Activated CD8-positive, alpha-beta T cell treated with anti-CD3 and anti-CD28 coated beads for 36 hours (primary cell): ENCODE data around the gene HOXD8. TPM values are rescaled to one million over a fixed set of nuclear protein-coding genes. Genes with fewer than 3 reads are reported as not detected.

Experiments
- ATAC-seq: fragments of 200-7000 bp; cut with Tn5 transposase; one replicate; pipeline ENCODE4 v1.10.0; 2021; ENCODE audit warnings: mild to moderate bottlenecking, moderate library complexity
- CTCF ChIA-PET: fragments of 350-600 bp; sonication (Branson Sonifier 250); formaldehyde crosslinking; loops from one replicate; lab custom pipeline; 2021; ENCODE audit warnings: antibody characterized with exemption; lab: Charles Lee
- POLR2A ChIA-PET: fragments of 350-600 bp; sonication (Branson Sonifier 250); formaldehyde crosslinking; loops from one replicate; lab custom pipeline; 2021; ENCODE audit warnings: antibody characterized with exemption; lab: Charles Lee
- DNase-seq: peaks from one replicate; pipeline ENCODE4 v3.0.0-alpha.2; 2020
- H3K27ac Mint-ChIP-seq: one replicate; pipeline ENCODE4 v1.8.0; 2021; ENCODE audit warnings: mild to moderate bottlenecking, mixed read lengths
- H3K27me3 Mint-ChIP-seq: one replicate; pipeline ENCODE4 v1.8.0; 2021; ENCODE audit warnings: mixed read lengths
- H3K36me3 Mint-ChIP-seq: one replicate; pipeline ENCODE4 v1.8.0; 2021; ENCODE audit warnings: low read depth, mixed read lengths
- H3K4me1 Mint-ChIP-seq: one replicate; pipeline ENCODE4 v1.8.0; 2021; ENCODE audit warnings: low read depth, mixed read lengths
- H3K4me3 Mint-ChIP-seq: one replicate; pipeline ENCODE4 v1.8.0; 2021; ENCODE audit warnings: mild to moderate bottlenecking, moderate library complexity, mixed read lengths
- H3K9me3 Mint-ChIP-seq: one replicate; pipeline ENCODE4 v1.8.0; 2021; ENCODE audit warnings: mixed read lengths
- intact Hi-C: fragments of 100-400 bp; cut with micrococcal nuclease; formaldehyde crosslinking; loops from one replicate; pipeline ENCODE4 v1.10.0; 2022
- total RNA-seq, 2 experiments: library from RNA; stranded (reverse); gene quantifications; one replicate each; pipeline ENCODE4 v1.2.3, GENCODE V29; 2021
- TF ChIP-seq, protein P1 (sequence below): fragments of 200-600 bp; IDR thresholded peaks from one replicate; pipeline ENCODE4 v1.8.0; 2022; ENCODE audit warnings: antibody characterized with exemption, mild to moderate bottlenecking

The HOXD8 gene
- total RNA-seq, 2 experiments from 2014 or later = not detected

DNA sequence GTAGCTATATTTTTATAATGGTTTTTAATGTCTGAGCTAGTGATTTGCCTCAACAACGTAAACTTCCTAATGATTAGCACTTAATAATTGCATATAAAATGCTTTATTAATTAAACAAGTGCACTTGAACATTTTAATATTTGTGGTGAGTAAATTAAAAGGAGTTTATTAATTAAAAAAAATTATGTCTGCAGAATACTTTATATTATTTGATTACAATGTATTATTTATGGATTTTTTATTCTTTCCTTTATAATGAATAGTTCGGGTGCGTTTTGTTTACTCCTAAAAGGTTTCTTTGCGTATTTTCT is 2.3 kb downstream of the HOXD8 start:
- CTCF ChIA-PET = interaction anchor here (0.6 to 9.8 kb wide), 12 partner anchors 9 to 621 kb away, joined by 3 to 95 read pairs (median 5); no protein-coding TSS in a partner anchor
- DNase-seq (no peak), ATAC-seq (no peak)
- Mint-ChIP-seq H3K9me3 (no peaks in the 10 kb centered on the region), H3K27ac (no peak overlapping the region), H3K4me1 (peaks cover 35% of the 10 kb centered on the region), H3K27me3 (peaks cover 77% of the 10 kb centered on the region), H3K4me3 (peak overlapping the region; percentile 64), H3K36me3 (no peaks in the 10 kb centered on the region)
- POLR2A ChIA-PET = interaction anchor here (0.8 to 1.6 kb wide), 3 partner anchors 10 to 58 kb away, joined by 3 to 4 read pairs (median 3); partner anchors contain the start of gene HOXD9
- TF ChIP-seq, protein P1, sequence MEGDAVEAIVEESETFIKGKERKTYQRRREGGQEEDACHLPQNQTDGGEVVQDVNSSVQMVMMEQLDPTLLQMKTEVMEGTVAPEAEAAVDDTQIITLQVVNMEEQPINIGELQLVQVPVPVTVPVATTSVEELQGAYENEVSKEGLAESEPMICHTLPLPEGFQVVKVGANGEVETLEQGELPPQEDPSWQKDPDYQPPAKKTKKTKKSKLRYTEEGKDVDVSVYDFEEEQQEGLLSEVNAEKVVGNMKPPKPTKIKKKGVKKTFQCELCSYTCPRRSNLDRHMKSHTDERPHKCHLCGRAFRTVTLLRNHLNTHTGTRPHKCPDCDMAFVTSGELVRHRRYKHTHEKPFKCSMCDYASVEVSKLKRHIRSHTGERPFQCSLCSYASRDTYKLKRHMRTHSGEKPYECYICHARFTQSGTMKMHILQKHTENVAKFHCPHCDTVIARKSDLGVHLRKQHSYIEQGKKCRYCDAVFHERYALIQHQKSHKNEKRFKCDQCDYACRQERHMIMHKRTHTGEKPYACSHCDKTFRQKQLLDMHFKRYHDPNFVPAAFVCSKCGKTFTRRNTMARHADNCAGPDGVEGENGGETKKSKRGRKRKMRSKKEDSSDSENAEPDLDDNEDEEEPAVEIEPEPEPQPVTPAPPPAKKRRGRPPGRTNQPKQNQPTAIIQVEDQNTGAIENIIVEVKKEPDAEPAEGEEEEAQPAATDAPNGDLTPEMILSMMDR = no peak
- intact Hi-C loops = loop anchor here (5.0 kb wide), 2 partner anchors 40 to 505 kb away; no protein-coding TSS in a partner anchor

DNA sequence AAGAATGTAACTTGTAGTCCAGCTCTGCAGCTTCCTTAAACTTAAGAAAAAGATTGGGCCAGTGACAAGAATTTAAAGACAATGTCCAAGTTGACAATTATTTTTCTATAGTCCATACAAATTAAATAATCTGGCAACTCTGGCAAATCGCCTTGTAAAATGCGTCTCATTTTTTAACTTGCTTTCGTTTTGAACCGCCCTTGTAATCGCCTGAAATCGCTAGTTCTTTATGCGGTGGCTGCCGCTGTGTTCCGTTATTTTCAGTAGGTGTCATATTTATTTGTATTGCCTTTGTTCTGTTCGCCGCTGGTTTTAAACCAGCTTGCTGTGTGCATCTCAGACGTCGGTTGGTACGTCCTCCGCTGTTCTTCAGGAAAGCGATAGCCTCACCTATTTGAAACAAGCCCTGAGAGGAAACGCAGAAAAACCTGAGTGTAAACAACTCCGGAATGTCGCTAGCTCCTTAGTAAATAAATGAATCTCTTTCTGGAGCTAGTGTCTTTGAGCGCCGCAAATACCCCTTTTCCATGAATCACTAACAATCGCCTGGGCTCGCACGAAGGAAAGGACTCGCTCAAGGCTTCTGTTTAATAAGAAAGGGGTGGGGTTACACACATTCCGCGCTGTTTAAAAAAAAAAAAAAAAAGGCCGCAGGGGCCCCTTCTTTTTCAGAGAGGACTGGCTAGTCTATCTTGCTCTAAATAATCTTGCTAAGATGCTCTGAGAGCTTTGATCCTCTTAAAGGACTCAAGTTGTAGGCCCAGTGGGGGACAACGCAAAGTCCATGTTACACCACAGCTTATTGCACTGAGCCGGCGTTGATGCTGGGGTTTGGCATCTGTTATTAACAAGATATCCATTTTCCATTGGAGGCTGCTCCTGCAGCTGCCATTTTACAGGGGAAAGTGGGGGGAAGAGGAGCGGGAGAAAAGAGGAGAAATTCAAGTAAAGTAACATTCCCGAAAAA is 3.0 kb downstream of the HOXD8 start:
- intact Hi-C loops = loop anchor here (5.0 kb wide), 2 partner anchors 40 to 505 kb away; no protein-coding TSS in a partner anchor
- H3K4me1 Mint-ChIP-seq = peaks cover 32% of the 10 kb centered on the region
- no peak for DNase-seq

DNA sequence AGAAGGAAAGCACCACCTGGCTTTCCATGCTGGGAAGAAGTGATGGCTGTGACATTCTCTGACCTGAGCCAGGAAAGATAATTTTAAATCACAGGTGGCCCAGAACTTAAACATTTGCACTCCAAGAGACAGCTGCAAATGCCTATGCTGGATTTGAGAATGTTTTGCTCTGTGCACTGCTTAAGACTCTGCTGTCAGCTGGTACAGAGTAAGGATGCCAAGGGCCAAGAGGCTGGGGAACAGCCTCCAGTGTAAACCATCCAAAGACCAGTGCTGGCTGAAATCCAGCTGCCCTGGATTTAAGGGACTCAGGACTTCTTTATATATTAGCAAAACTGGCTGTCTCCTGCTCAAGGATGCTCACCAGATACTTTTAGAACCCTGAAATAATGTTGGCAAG is 3.9 kb downstream of the HOXD8 start:
- Mint-ChIP-seq H3K27me3 (peaks cover 78% of the 10 kb centered on the region), H3K4me1 (peaks cover 26% of the 10 kb centered on the region), H3K9me3 (no peaks in the 10 kb centered on the region), H3K36me3 (no peaks in the 10 kb centered on the region), H3K4me3 (no peak overlapping the region), H3K27ac (no peak overlapping the region)
- ATAC-seq = no peak
- no peak for DNase-seq
- intact Hi-C loops = loop anchor here (5.0 kb wide), 2 partner anchors 39 to 504 kb away; no protein-coding TSS in a partner anchor
- POLR2A ChIA-PET = interaction anchor here (0.7 kb wide), 1 partner anchor 386 kb away, joined by 3 read pairs; no protein-coding TSS in a partner anchor
- TF ChIP-seq, protein P1 = no peak
- CTCF ChIA-PET = interaction anchor here (0.9 to 9.8 kb wide), 7 partner anchors 20 to 1015 kb away, joined by 3 to 95 read pairs (median 3); no protein-coding TSS in a partner anchor

More for the DNA sequence above, 3.0 kb downstream of the HOXD8 start:
- Mint-ChIP-seq H3K36me3 (no peaks in the 10 kb centered on the region), H3K27ac (no peak overlapping the region), H3K4me3 (peak overlapping the region; percentile 64), H3K27me3 (peaks cover 78% of the 10 kb centered on the region), H3K9me3 (no peaks in the 10 kb centered on the region)
- ATAC-seq = no peak
- ChIA-PET CTCF (interaction anchor here (0.6 to 9.8 kb wide), 17 partner anchors 8 to 1016 kb away, joined by 3 to 95 read pairs (median 4); no protein-coding TSS in a partner anchor), POLR2A (interaction anchor here (0.6 to 1.6 kb wide), 7 partner anchors 10 to 1908 kb away, joined by 3 to 4 read pairs (median 3); partner anchors contain the start of gene HOXD9)
- TF ChIP-seq, protein P1 = no peak

DNA sequence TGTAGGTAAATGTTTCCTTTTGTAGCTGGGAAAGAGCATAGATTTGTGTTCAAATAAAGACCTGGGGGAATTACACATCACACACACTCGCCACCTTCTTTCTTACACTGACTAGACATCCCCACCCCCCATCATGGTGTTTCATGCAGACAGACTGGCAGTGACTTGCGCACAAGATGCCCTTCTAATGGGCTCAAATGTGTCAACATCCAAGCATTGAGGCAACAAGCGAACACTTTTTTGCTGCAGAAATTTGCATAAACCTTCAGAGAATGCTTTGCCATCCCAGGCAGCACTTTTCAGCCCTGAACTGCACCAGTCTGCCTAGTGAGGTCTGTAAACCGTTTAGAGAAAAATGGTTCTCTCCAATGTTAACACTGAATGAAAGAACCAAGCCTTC is 4.5 kb downstream of the HOXD8 start:
- TF ChIP-seq, protein P1 = no peak
- Mint-ChIP-seq H3K36me3 (peaks cover 2% of the 10 kb centered on the region), H3K4me3 (no peak overlapping the region), H3K27me3 (peaks cover 79% of the 10 kb centered on the region), H3K27ac (no peak overlapping the region), H3K4me1 (peaks cover 24% of the 10 kb centered on the region), H3K9me3 (no peaks in the 10 kb centered on the region)
- no peak for ATAC-seq
- no peak for DNase-seq
- intact Hi-C loops = loop anchor here (5.0 kb wide), 2 partner anchors 38 to 503 kb away; no protein-coding TSS in a partner anchor
- ChIA-PET POLR2A (no interaction called here), CTCF (interaction anchor here (1.4 to 9.8 kb wide), 2 partner anchors 321 to 519 kb away, joined by 4 to 95 read pairs; no protein-coding TSS in a partner anchor)
